Left ventricle myocardium inferior (tissue), 1 donor: ENCODE data around the gene THOC3. TPM values are rescaled to one million over a fixed set of nuclear protein-coding genes. Genes with fewer than 3 reads are reported as not detected.
"Not testable (repeated sequence)": the region's sequence is repeated elsewhere in the genome, so short reads cannot be mapped to it uniquely, and the experiment has no call there.

Source experiments
- DNase-seq: peaks from one replicate; pipeline ENCODE4 v3.0.0-alpha.2; 2020
- H3K27ac ChIP-seq: fragments of 200-600 bp; replicated peaks from 2 replicates; pipeline ENCODE4 v1.8.0; 2021
- H3K27me3 ChIP-seq: fragments of 200-600 bp; 2 replicates; pipeline ENCODE4 v1.8.0; 2021; ENCODE audit warnings: low read depth
- H3K36me3 ChIP-seq: fragments of 200-600 bp; 2 replicates; pipeline ENCODE4 v1.8.0; 2021
- H3K4me1 ChIP-seq: fragments of 200-600 bp; 2 replicates; pipeline ENCODE4 v1.8.0; 2021
- H3K4me3 ChIP-seq: fragments of 200-600 bp; 2 replicates; pipeline ENCODE4 v1.8.0; 2021; ENCODE audit warnings: mild to moderate bottlenecking, moderate library complexity
- H3K9me3 ChIP-seq: fragments of 200-600 bp; replicated peaks from 2 replicates; pipeline ENCODE4 v1.8.0; 2021
- intact Hi-C: fragments of 100-400 bp; cut with micrococcal nuclease; formaldehyde crosslinking; loops from one replicate; pipeline ENCODE4 v1.11.0; 2022
- long read RNA-seq: library from polyadenylated mRNA; unstranded; transcript quantifications from one replicate; pipeline ENCODE4 v2.0.0, GENCODE V29; 2021
- total RNA-seq: library from RNA; stranded (reverse); fragmentation: NEBNext Ultra II Directional; extraction: Animal tissue kit (Norgen Biotek cat#: 25700); gene quantifications from one replicate; pipeline ENCODE4 v1.2.1, GENCODE V29; 2021
- donor health status: DM: no; HTN: yes; CAD: no; lungs with severe emphysema.

Gene THOC3, protein sequence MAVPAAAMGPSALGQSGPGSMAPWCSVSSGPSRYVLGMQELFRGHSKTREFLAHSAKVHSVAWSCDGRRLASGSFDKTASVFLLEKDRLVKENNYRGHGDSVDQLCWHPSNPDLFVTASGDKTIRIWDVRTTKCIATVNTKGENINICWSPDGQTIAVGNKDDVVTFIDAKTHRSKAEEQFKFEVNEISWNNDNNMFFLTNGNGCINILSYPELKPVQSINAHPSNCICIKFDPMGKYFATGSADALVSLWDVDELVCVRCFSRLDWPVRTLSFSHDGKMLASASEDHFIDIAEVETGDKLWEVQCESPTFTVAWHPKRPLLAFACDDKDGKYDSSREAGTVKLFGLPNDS
- total RNA-seq: 9.7 TPM
- long read RNA-seq, transcript THOC3-201 (6 exons, 1,589 nt): major isoform, 16 of 17 reads
- long read RNA-seq, partial matches to known transcripts: 0 of 17 reads
- long read RNA-seq, other reads (novel, unspliced or antisense): 1 of 17 reads

DNA sequence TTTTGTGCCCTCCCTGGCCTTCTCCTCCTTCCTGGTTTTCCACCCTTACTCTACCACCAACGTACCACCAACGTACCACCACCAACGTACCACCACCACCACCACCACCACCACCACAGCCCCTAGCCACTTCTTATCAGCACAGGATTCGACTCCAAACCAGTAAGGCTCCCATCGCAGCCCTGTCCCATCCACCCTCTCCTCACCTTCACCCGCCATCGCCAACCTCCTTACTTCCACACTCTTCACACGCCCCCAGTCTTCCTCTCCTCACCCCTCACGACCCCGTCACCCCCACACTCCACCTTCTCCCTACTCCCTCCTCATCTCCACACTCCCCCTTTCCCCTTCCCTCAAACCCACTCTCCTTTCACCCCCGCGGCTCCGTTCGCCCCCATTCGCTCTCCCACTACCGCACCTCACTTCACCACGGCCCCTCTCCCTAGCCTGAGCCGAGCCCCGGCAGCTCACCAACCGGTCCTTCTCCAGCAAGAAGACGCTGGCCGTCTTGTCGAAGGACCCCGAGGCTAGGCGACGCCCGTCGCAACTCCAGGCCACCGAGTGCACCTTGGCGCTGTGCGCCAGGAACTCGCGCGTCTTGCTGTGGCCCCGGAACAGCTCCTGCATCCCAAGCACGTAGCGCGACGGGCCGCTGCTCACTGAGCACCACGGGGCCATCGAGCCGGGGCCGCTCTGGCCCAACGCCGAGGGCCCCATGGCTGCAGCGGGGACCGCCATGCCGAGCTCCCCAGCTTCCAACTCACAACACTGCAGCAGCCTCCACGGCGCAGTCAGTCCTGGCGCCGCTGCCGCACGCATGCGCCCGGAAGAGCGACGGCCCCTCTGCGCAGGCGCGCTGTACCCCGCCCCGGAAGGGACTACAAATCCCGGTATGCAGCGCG, at the start of gene THOC3:
Gene THOC3, minus strand, starts transcription at position 845 of the 902 bp plus-strand sequence. Its CDS starts 107 bp downstream, at position 738.
- H3K4me1 ChIP-seq, H3K36me3 ChIP-seq, H3K9me3 ChIP-seq, intact Hi-C loops, H3K27me3 ChIP-seq: not testable (repeated sequence)
- DNase-seq: peak; percentile 67
- Histone ChIP-seq H3K4me3 (peak within 1 kb of the TSS; percentile 85), H3K27ac (peak within 1 kb of the TSS; percentile 59)

DNA sequence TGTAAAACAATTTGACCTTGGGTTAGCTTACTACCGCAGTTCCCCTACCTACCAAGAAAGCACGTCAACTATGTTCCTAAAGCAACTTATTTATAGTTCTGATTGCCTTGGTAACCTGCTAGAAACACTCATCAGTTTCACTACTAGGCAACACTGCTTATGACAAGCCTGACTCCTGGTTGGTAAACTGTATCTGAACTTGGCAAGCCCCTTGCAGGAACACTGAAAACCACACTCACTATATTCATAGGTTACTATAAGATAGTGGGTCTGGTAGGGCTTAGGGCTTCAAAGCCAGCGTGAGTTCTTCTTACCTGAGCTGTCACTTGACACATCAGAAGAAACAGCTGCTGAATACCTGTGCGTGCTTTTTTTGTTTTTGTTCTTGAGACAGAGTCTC, 49.2 kb upstream of the THOC3 start:
- intact Hi-C loops, H3K27ac ChIP-seq, H3K4me1 ChIP-seq, H3K27me3 ChIP-seq, H3K9me3 ChIP-seq, DNase-seq, H3K36me3 ChIP-seq, H3K4me3 ChIP-seq: not testable (repeated sequence)

DNA sequence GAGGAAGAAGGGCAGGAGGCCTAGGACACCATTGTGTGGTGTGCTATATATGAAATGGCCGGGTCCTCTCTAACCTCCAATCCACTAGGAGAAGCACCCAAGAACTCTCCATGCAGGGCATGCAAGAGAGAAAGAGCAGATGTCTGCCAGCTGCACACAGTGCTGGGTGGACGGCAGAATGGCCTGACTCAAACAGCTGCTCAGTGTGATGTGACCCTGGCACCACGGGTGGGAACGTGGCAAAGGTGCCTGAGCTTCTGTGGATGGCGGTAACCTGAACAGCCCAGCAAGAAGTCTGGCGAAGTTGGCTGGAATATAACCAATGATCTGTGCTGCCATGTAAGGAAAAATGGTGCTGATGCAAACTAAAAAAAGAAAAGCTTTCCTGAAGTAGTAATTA, 46.2 kb upstream of the THOC3 start:
- H3K4me1 ChIP-seq, H3K4me3 ChIP-seq, H3K9me3 ChIP-seq, H3K36me3 ChIP-seq, DNase-seq, H3K27me3 ChIP-seq, intact Hi-C loops, H3K27ac ChIP-seq: not testable (repeated sequence)

DNA sequence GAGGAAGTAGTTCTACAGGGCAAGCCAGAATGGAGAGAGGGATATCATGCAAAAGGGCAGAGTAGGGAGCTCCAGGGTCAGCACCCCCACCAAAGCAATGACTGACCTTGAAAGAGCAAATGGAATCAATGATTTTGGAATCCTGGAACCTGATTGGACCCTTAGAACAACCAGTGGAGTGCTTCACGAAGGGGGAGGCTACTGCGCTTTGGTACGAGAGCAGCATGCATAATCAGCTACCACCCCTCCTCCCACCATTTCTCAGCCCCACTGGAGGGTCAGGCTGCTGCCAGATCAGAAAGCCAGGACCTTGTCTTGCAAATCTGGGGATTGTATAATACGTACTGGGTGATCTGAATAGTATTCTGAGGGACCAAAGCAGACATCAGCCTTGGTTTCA, 43.0 kb upstream of the THOC3 start:
- H3K27me3 ChIP-seq, H3K9me3 ChIP-seq, H3K4me1 ChIP-seq, intact Hi-C loops, H3K27ac ChIP-seq, H3K4me3 ChIP-seq, H3K36me3 ChIP-seq, DNase-seq: not testable (repeated sequence)

DNA sequence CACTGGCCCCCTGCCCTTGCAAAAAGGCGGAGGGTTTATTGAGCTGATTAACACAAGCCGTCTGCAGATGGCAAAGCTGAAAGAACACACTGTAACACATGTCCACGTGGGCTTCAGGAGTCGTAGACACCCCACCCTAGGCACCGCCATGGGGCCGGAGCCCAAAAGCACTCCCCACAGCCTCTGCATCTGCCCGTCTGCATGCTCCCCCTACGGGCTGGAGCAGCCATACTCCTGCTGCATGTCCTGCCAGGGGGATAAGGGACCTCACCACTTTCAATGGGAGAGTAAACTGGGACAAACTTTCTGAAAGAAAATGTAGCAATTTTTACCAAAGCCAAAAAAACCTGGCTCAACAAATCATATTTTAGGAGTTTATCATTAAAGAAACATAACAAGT, 42.1 kb upstream of the THOC3 start:
- DNase-seq, H3K4me1 ChIP-seq, H3K27me3 ChIP-seq, intact Hi-C loops, H3K27ac ChIP-seq, H3K9me3 ChIP-seq, H3K36me3 ChIP-seq, H3K4me3 ChIP-seq: not testable (repeated sequence)

DNA sequence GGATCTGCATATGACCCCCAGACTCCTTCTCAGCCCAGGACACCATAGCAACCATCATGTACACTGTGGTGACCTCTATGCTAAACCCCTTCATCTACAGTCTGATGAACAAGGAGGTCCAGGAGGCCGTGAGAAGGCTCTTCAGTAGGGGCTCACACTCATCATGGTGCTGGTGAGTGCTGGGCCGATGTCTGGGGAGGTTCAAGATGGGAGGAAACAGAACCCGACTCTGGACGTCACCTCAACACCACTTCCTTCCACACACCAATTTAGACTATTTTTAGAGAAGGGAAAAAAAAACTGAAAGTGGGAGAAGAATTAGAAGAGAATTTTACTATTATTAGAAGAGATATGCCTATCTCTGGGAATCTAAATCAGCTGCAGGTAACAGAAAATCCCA, 39.1 kb upstream of the THOC3 start:
- H3K9me3 ChIP-seq, H3K27me3 ChIP-seq, H3K4me1 ChIP-seq, DNase-seq, intact Hi-C loops, H3K27ac ChIP-seq, H3K36me3 ChIP-seq, H3K4me3 ChIP-seq: not testable (repeated sequence)

DNA sequence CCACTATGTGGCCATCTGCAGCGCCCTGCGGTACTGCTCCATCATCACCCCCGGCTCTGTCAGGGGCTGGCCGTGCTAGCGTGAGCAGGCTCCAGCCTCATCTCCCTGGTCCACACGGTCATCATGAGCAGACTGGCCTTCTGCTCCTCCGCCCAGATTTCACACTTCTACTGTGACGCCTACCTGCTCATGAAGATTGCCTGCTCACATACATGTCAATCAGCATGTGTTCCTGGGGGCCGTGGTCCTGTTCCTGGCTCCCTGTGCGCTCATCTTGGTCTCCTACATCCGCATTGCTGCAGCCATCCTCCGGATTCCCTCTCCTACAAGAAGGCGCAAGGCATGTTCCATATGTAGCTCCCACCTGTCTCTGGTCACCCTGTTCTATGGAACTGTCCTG, 38.7 kb upstream of the THOC3 start:
- H3K9me3 ChIP-seq, H3K4me3 ChIP-seq, H3K27me3 ChIP-seq, H3K27ac ChIP-seq, DNase-seq, intact Hi-C loops, H3K36me3 ChIP-seq, H3K4me1 ChIP-seq: not testable (repeated sequence)

DNA sequence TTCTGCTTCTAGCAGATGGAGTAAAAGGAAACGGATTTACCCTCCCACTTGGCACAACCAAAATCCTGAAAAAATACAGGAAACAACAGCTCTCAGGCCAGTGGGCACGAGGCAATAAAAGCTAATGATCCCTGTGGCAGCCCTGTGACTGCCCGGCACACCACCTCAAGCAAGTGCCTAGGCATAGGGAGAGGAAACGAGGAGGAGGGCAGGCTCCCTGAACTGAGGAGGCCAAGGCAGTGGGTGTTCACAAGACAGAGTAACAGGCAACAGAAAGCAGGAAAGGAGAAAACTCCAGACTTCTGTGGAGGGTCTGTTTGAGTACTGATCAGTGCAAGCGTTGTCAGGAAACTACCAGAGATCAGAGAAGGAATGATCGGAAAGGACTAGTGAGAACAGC, 29.9 kb upstream of the THOC3 start:
- H3K36me3 ChIP-seq, H3K4me3 ChIP-seq, H3K9me3 ChIP-seq, H3K27me3 ChIP-seq, H3K4me1 ChIP-seq, DNase-seq, H3K27ac ChIP-seq, intact Hi-C loops: not testable (repeated sequence)

DNA sequence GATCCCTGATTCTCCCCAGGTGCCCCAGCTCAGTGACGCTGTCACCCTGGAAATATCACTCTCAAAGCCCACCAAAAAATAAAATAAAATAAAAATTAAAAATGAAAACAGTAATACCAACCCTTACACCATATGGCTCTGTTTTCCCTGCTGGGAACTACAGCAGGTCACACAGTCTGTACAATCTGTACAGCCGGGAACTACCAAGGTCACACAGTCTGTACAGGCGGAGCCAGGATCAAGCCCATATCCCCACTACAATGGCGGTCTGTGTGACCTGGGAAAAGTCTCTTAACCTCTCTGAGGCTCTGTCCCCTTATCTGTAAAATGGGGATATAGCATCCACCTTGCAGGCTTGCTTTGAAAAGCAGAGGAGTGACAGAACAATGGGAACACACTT, 29.4 kb upstream of the THOC3 start:
- H3K4me1 ChIP-seq, intact Hi-C loops, DNase-seq: not testable (repeated sequence)

DNA sequence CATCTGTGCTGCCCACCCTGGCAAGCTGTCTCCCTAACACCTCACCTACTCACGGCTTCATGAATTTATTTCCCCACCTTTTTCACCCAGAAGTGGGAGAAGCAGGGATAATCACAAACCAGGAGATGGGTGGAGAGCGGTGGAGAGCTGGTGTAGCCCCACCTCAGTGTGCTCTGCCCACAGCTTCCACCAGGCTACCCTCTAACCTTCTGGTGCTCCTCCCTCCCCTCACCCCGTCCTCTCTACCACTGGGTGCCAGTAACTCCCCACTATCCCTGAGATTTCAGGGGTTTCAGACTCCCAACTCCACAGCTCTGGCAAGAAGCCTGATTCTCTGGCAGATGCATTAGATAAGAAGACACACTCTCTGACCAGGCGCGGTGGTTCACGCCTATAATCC, 28.7 kb upstream of the THOC3 start:
- H3K36me3 ChIP-seq, H3K4me1 ChIP-seq, H3K4me3 ChIP-seq, H3K27ac ChIP-seq, intact Hi-C loops, DNase-seq, H3K27me3 ChIP-seq, H3K9me3 ChIP-seq: not testable (repeated sequence)

More for the DNA sequence above, 29.4 kb upstream of the THOC3 start:
- H3K4me3 ChIP-seq, H3K27me3 ChIP-seq, H3K9me3 ChIP-seq, H3K27ac ChIP-seq, H3K36me3 ChIP-seq: not testable (repeated sequence)

DNA sequence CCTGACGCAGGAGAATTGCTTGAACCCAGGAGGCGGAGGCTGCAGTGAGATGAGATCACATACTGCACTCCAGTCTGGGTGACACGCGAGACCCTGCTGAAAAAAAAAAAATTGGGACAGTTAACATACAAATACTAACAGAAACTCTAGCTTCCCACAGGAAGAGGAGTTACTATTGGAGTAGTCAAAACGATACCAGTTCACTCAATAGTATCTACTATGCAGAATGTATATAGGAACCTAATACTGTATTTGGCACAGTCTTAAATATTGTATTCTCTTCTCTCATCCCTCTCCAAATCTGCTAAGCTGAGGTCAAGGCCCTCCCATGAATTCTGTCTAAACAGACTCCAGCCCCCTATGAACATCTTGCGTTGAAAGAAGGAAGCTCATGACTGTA, 27.4 kb upstream of the THOC3 start:
- H3K27me3 ChIP-seq, H3K9me3 ChIP-seq, intact Hi-C loops, H3K4me1 ChIP-seq, H3K4me3 ChIP-seq, H3K36me3 ChIP-seq, H3K27ac ChIP-seq, DNase-seq: not testable (repeated sequence)

DNA sequence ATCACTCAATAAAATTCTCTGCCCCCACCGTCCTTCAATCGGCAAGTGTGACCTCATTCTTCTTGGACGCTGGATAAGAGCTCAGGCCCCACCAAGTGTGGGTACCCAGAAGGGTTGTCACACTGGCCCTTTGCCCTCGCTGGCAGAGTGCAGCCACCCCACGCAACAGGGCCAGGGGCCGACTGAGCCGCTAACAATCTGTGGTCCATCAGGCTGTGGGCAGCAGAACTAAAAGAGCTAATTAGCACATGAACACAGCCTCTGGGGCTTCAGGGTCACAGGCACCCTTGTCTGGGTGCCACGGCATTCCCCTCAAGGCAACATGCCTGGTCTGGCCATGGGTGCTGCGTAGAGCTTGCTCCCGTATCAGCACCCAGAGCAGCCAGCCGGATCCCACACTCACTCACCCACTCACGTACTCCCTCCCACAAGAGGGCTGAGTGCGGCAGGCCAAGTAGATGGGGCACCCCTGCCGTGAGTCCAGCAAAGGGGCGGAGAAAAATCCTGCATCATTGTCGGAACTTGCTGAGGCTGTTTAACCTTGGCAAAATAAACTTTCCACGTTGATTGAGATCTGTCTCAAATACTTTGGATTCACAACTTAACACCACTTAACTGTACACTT, 11.4 kb upstream of the THOC3 start:
- H3K27me3 ChIP-seq, H3K36me3 ChIP-seq, H3K4me1 ChIP-seq, H3K27ac ChIP-seq, intact Hi-C loops, H3K4me3 ChIP-seq, H3K9me3 ChIP-seq, DNase-seq: not testable (repeated sequence)

DNA sequence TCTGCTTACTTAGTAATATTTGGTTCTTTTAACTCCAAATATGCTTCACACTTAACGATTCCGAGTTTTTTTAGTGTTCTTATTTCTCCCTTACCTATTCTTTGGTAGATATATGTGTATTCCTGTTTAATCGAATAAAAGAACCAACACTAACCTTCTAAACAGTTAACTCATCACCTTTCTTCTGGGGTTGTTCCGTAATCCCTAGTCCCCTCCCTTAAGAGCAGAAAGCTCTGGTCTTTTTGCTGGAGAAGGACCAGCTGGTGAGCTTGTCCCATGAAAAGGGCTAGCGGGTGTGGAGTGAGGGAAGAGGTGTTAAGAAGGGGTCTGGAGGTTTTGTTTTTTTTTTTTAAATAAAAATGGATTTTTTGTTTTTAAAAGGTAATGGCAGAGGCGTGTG, 266 bp upstream of the THOC3 start:
- peak overlapping the region; percentile 59 for H3K27ac ChIP-seq
- DNase-seq, H3K4me1 ChIP-seq, H3K27me3 ChIP-seq, intact Hi-C loops, H3K36me3 ChIP-seq, H3K9me3 ChIP-seq: not testable (repeated sequence)
- H3K4me3 ChIP-seq: peak overlapping the region; percentile 85
